SK-N-SH (cell line): Measurements from ENCODE around the gene CLTCL1. TPM values are rescaled to one million over a fixed set of nuclear protein-coding genes. Genes with fewer than 3 reads are reported as not detected.

Experiments used
- CTCF ChIA-PET: fragments of 300-600, 350-600 bp; formaldehyde crosslinking; extraction: SDS; loops from one replicate; lab custom pipeline; 2021; lab: Yijun Ruan, JAX
- POLR2A ChIA-PET: fragments of 350-600 bp; sonication (Branson Sonifier 250); formaldehyde crosslinking; extraction: SDS; loops from one replicate; lab custom pipeline; 2020; ENCODE audit warnings: antibody characterized with exemption, inconsistent platforms; lab: Yijun Ruan, JAX
- DNase-seq: peaks from one replicate; pipeline ENCODE4 v3.0.0; 2012
- H2AFZ ChIP-seq: fragments of 200-600 bp; sonication (generic); 2 replicates; pipeline ENCODE4 v1.8.1; 2016; ENCODE audit warnings: antibody characterized with exemption, mild to moderate bottlenecking, low read depth
- H3F3A ChIP-seq: fragments of 200-600 bp; sonication (generic); replicated peaks from 2 replicates; pipeline ENCODE3; 2016; ENCODE audit warnings: antibody characterized with exemption, mild to moderate bottlenecking; ENCODE audit not compliant: insufficient read depth
- H3K27ac ChIP-seq, 2 experiments: fragments of 200-500 bp in 1 of 2; fragments of 200-600 bp in 1 of 2; sonication (Bioruptor generic) in 1 of 2; sonication (generic), shearing (Covaris generic) in 1 of 2; 2 replicates each; pipeline versions ENCODE4 v1.5.1 to v1.6.1; 2014 to 2016; ENCODE audit warnings: low read depth in 2 of 2, inconsistent platforms in 1 of 2, low read length in 1 of 2, mild to moderate bottlenecking in 1 of 2, mixed read lengths in 1 of 2
- H3K27me3 ChIP-seq: fragments of 200-600 bp; sonication (generic), shearing (Covaris generic); 2 replicates; pipeline ENCODE4 v1.6.1; 2016; ENCODE audit warnings: mixed run types; ENCODE audit not compliant: insufficient read depth
- H3K36me3 ChIP-seq, 2 experiments: fragments of 200-500 bp in 1 of 2; fragments of 200-600 bp in 1 of 2; sonication (Bioruptor generic) in 1 of 2; sonication (generic) in 1 of 2; replicated peaks in 1 of 2; 2 replicates each; pipeline versions ENCODE3 to v1.5.1; 2014 to 2016; ENCODE audit warnings: low read length in 1 of 2, mild to moderate bottlenecking in 1 of 2; ENCODE audit not compliant: insufficient read depth in 2 of 2, control insufficient read depth in 1 of 2
- H3K4me1 ChIP-seq, 2 experiments: fragments of 200-500 bp in 1 of 2; fragments of 200-600 bp in 1 of 2; sonication (Bioruptor generic) in 1 of 2; sonication (generic), shearing (Covaris generic) in 1 of 2; 2 replicates each; pipeline versions ENCODE4 v1.5.1 to v1.6.1; 2014 to 2016; ENCODE audit warnings: low read depth in 1 of 2, low read length in 1 of 2, mixed run types in 1 of 2; ENCODE audit not compliant: insufficient read depth in 2 of 2, control insufficient read depth in 1 of 2
- H3K4me2 ChIP-seq: fragments of 200-600 bp; sonication (generic), shearing (Covaris generic); 2 replicates; pipeline ENCODE4 v1.6.1; 2017; ENCODE audit warnings: mixed run types
- H3K4me3 ChIP-seq, 2 experiments: fragments of 200-500 bp in 1 of 2; fragments of 200-600 bp in 1 of 2; sonication (Bioruptor generic) in 1 of 2; sonication (generic), shearing (Covaris generic) in 1 of 2; 2 replicates each; pipeline versions ENCODE4 v1.5.1 to v1.8.1; 2014 to 2016; ENCODE audit warnings: low read depth in 2 of 2, inconsistent platforms in 1 of 2, low read length in 1 of 2, mild to moderate bottlenecking in 1 of 2, mixed read lengths in 1 of 2, moderate library complexity in 1 of 2
- H3K79me2 ChIP-seq: fragments of 200-600 bp; sonication (generic); 2 replicates; pipeline ENCODE4 v1.8.1; 2017; ENCODE audit warnings: mild to moderate bottlenecking; ENCODE audit not compliant: insufficient read depth
- H3K9ac ChIP-seq: fragments of 200-600 bp; sonication (generic); 2 replicates; pipeline ENCODE4 v1.6.1; 2017; ENCODE audit warnings: mixed run types
- H3K9me2 ChIP-seq: fragments of 200-600 bp; sonication (generic); 2 replicates; pipeline ENCODE4 v1.6.1; 2017; ENCODE audit warnings: mixed run types
- H3K9me3 ChIP-seq: fragments of 200-600 bp; sonication (generic); 2 replicates; pipeline ENCODE4 v1.6.1; 2017; ENCODE audit warnings: mixed run types, mild to moderate bottlenecking, moderate library complexity
- H4K20me1 ChIP-seq: fragments of 200-600 bp; sonication (generic); 2 replicates; pipeline ENCODE4 v1.6.1; 2017; ENCODE audit warnings: mild to moderate bottlenecking, mixed run types; ENCODE audit not compliant: insufficient read depth
- CHD2 ChIP-seq: fragments of 150-350 bp; IDR thresholded peaks from 2 replicates; pipeline ENCODE4 v1.6.1; 2018; ENCODE audit warnings: low read length; ENCODE audit not compliant: partially characterized antibody
- CTCF ChIP-seq: fragments of 200-600 bp; sonication (generic); IDR thresholded peaks from 2 replicates; pipeline ENCODE4 v1.6.1; 2017; ENCODE audit warnings: antibody characterized with exemption, mild to moderate bottlenecking, moderate library complexity
- ELF1 ChIP-seq: IDR thresholded peaks from 2 replicates; pipeline ENCODE4 v1.4.0; 2012
- FOSL2 ChIP-seq: IDR thresholded peaks from 2 replicates; pipeline ENCODE4 v1.4.0; 2012; ENCODE audit warnings: low read depth, mild to moderate bottlenecking, moderate library complexity, borderline replicate concordance
- GABPA ChIP-seq: IDR thresholded peaks from 2 replicates; pipeline ENCODE4 v1.4.0; 2012; ENCODE audit warnings: low read depth, mild to moderate bottlenecking
- IRF3 ChIP-seq: fragments of 150-350 bp; IDR thresholded peaks from 2 replicates; pipeline ENCODE4 v1.6.1; 2016; ENCODE audit warnings: mild to moderate bottlenecking, low read depth, low read length
- MAX ChIP-seq: IDR thresholded peaks from 2 replicates; pipeline ENCODE4 v1.4.0; 2012; ENCODE audit warnings: low read depth
- MXI1 ChIP-seq: IDR thresholded peaks from 2 replicates; pipeline ENCODE4 v1.6.1; 2012; ENCODE audit warnings: mild to moderate bottlenecking, low read depth, low read length, improper control_type of control experiment
- NRF1 ChIP-seq: IDR thresholded peaks from 2 replicates; pipeline ENCODE4 v1.6.1; 2012; ENCODE audit warnings: low read depth, mild to moderate bottlenecking, low read length
- POLR2AphosphoS5 ChIP-seq: IDR thresholded peaks from 2 replicates; pipeline ENCODE4 v1.6.1; 2012; ENCODE audit warnings: low read depth, low read length
- RAD21 ChIP-seq: IDR thresholded peaks from 2 replicates; pipeline ENCODE4 v1.6.1; 2012; ENCODE audit warnings: mild to moderate bottlenecking, low read length
- RCOR1 ChIP-seq: fragments of 150-350 bp; IDR thresholded peaks from 2 replicates; pipeline ENCODE4 v1.6.1; 2017; ENCODE audit warnings: antibody characterized with exemption, low read length
- RFX5 ChIP-seq: IDR thresholded peaks from 2 replicates; pipeline ENCODE4 v1.6.1; 2012; ENCODE audit warnings: mild to moderate bottlenecking, improper control_type of control experiment, low read length
- SMC3 ChIP-seq: IDR thresholded peaks from 2 replicates; pipeline ENCODE4 v1.6.1; 2012; ENCODE audit warnings: low read depth, low read length, improper control_type of control experiment
- TAF1 ChIP-seq: IDR thresholded peaks from 2 replicates; pipeline ENCODE4 v1.6.1; 2012; ENCODE audit warnings: low read depth, mild to moderate bottlenecking, low read length, moderate library complexity, borderline replicate concordance
- USF2 ChIP-seq: fragments of 150-350 bp; IDR thresholded peaks from 2 replicates; pipeline ENCODE4 v1.6.1; 2017; ENCODE audit warnings: antibody characterized with exemption, low read length, low read depth, borderline replicate concordance
- WGBS: methylation state at CpG from one replicate; pipeline ENCODE4 v1.1.6; 2017; ENCODE audit warnings: low lambda C conversion rate; 5-methylcytosine and 5-hydroxymethylcytosine counted together
- polyA plus RNA-seq, 3 experiments: library from polyadenylated mRNA; depleted of rRNA; stranded (reverse); fragments of >200 nt; gene quantifications; 2 replicates each; pipeline ENCODE4 v1.2.3, GENCODE V29; 2012

CLTCL1 gene
- polyA plus RNA-seq, 1 of the 3 experiments (the other 2 are of a cell fraction): 6.7 TPM

GRCh38 chr22:19179497-19180048, 111.9 kb downstream of the CLTCL1 start:
- Histone ChIP-seq H3F3A (peaks cover 4% of the 10 kb centered on the region), H3K27ac (peak overlapping the region; percentile 37 to 86; a peak in 2 of 4 replicates), H3K9me2 (no peaks in the 10 kb centered on the region), H3K79me2 (peaks cover 29% of the 10 kb centered on the region), H3K4me3 (peak overlapping the region; percentile 80 to 84), H2AFZ (peak overlapping the region; percentile 78), H3K4me1 (peaks cover 14 to 37% of the 10 kb centered on the region in 2 experiments; a peak in 3 of 4 replicates), H3K36me3 (peaks cover 0 to 9% of the 10 kb centered on the region in 2 experiments), H4K20me1 (peaks cover 7% of the 10 kb centered on the region; the same call in 1 of the 2 replicates), H3K4me2 (peak overlapping the region; percentile 87), H3K9me3 (no peaks in the 10 kb centered on the region), H3K9ac (no peak overlapping the region; the same call in 1 of the 2 replicates), H3K27me3 (no peaks in the 10 kb centered on the region)
- TF ChIP-seq GABPA (no peak), CHD2 (no peak), USF2 (no peak), MXI1 (no peak), NRF1 (no peak), RCOR1 (no peak), CTCF (peak; percentile 72), RAD21 (peak; percentile 86), SMC3 (peak; percentile 71)
- CTCF ChIA-PET: interaction anchor here (0.7 to 3.0 kb wide), 39 partner anchors 9 to 460 kb away, joined by 3 to 28 read pairs (median 4); partner anchors contain the start of genes C22orf39, CDC45, CLTCL1 and HIRA
- POLR2A ChIA-PET: interaction anchor here (1.0 to 2.2 kb wide), 6 partner anchors 15 to 252 kb away, joined by 3 to 7 read pairs (median 4); partner anchors contain the start of genes CLTCL1, ESS2, HIRA and MRPL40
- 49% methylated on average over 12 of the region's 15 CpGs for WGBS
- peak; percentile 87 for DNase-seq

- ChIA-PET CTCF (interaction anchor here (0.7 to 3.0 kb wide), 36 partner anchors 12 to 460 kb away, joined by 3 to 28 read pairs (median 4); partner anchors contain the start of genes C22orf39, CDC45, CLTCL1 and HIRA), POLR2A (interaction anchor here (1.0 to 2.2 kb wide), 6 partner anchors 16 to 253 kb away, joined by 3 to 7 read pairs (median 4); partner anchors contain the start of genes CLTCL1, ESS2, HIRA and MRPL40)
- Histone ChIP-seq H3K79me2 (peaks cover 35% of the 10 kb centered on the region), H3K9ac (peak within 1 kb of the TSS; percentile 80), H4K20me1 (peaks cover 10% of the 10 kb centered on the region; the same call in 1 of the 2 replicates), H3K9me3 (no peaks in the 10 kb centered on the region), H3K4me1 (peaks cover 16 to 44% of the 10 kb centered on the region in 2 experiments; a peak in 3 of 4 replicates), H3K9me2 (no peaks in the 10 kb centered on the region), H3K36me3 (peaks cover 0 to 9% of the 10 kb centered on the region in 2 experiments), H3F3A (peaks cover 4% of the 10 kb centered on the region), H3K4me2 (peak within 1 kb of the TSS; percentile 99), H3K27ac (peak within 1 kb of the TSS; percentile 37 to 89; a peak in 3 of 4 replicates), H3K4me3 (peak within 1 kb of the TSS; percentile 80 to 84), H2AFZ (peak within 1 kb of the TSS; percentile 78), H3K27me3 (no peaks in the 10 kb centered on the region)
- DNase-seq: peak; percentile 97
- TF ChIP-seq POLR2AphosphoS5: peak; percentile 20; the same call in 1 of the 2 replicates
- no peak for TF ChIP-seq ELF1
- TF ChIP-seq MXI1: peak; percentile 51; the same call in 1 of the 2 replicates
- TF ChIP-seq CHD2: peak; percentile 25
- no peak for TF ChIP-seq IRF3
- TF ChIP-seq NRF1: 0 out of 2 replicates have a peak, but pooled peaks have one; percentile 5
- no peak for TF ChIP-seq FOSL2
- no peak for TF ChIP-seq RFX5
- TF ChIP-seq MAX: 0 out of 2 replicates have a peak, but pooled peaks have one; percentile 34
- 0 out of 2 replicates have a peak, but pooled peaks have one; percentile 12 for TF ChIP-seq TAF1
- WGBS: 3% methylated on average over 8 of the region's 86 CpGs
These were observed 112.6 kb downstream of the CLTCL1 start, which contains the start of gene SLC25A1 for GRCh38 chr22:19178657-19179496. TSS of gene SLC25A1 (minus strand) at chr22:19178736. CDS start at chr22:19178673, 63 bp downstream.
